NCI-H774 (cell line): ENCODE results near the gene ZFAND3.

Experiments used
- DNase-seq: peaks from one replicate; lab custom pipeline; 2025; lab: John Stamatoyannopoulos, UW

Gene ZFAND3

GRCh38 chr6:37827603-37828265 is 8.2 kb downstream of the ZFAND3 start:
- no peak for DNase-seq

- DNase-seq, result no peak
Measured at GRCh38 chr6:37830225-37830624, 10.7 kb downstream of the ZFAND3 start.

- no peak for DNase-seq
Measured at GRCh38 chr6:37831457-37831856, 11.9 kb downstream of the ZFAND3 start.

- DNase-seq, result no peak
Measured at GRCh38 chr6:37835923-37836322, 16.4 kb downstream of the ZFAND3 start.

- DNase-seq, result no peak
Measured at GRCh38 chr6:37838219-37838921, 18.8 kb downstream of the ZFAND3 start.

- DNase-seq, result no peak
Measured at GRCh38 chr6:37840143-37840939, 20.8 kb downstream of the ZFAND3 start.

GRCh38 chr6:37840940-37841300 is 21.4 kb downstream of the ZFAND3 start:
- no peak for DNase-seq

GRCh38 chr6:37845026-37845911 is 25.7 kb downstream of the ZFAND3 start:
- DNase-seq, result no peak

- no peak for DNase-seq
Measured at GRCh38 chr6:37845930-37846329, 26.4 kb downstream of the ZFAND3 start.

GRCh38 chr6:37847704-37848103 is 28.2 kb downstream of the ZFAND3 start:
- no peak for DNase-seq

- DNase-seq, result no peak
Measured at GRCh38 chr6:37848371-37848770, 28.8 kb downstream of the ZFAND3 start.

- DNase-seq, result no peak
Measured at GRCh38 chr6:37850260-37850659, 30.7 kb downstream of the ZFAND3 start.

- no peak for DNase-seq
Measured at GRCh38 chr6:37850728-37851285, 31.3 kb downstream of the ZFAND3 start.

- no peak for DNase-seq
Measured at GRCh38 chr6:37851997-37852524, 32.5 kb downstream of the ZFAND3 start.

- no peak for DNase-seq
Measured at GRCh38 chr6:37856285-37856684, 36.8 kb downstream of the ZFAND3 start.

- DNase-seq, result no peak
Measured at GRCh38 chr6:37858363-37858762, 38.8 kb downstream of the ZFAND3 start.

- DNase-seq, result no peak
Measured at GRCh38 chr6:37860226-37860839, 40.8 kb downstream of the ZFAND3 start.

GRCh38 chr6:37861452-37861851 is 41.9 kb downstream of the ZFAND3 start:
- no peak for DNase-seq

GRCh38 chr6:37862430-37862829 is 42.9 kb downstream of the ZFAND3 start:
- DNase-seq, result no peak

GRCh38 chr6:37862992-37863391 is 43.5 kb downstream of the ZFAND3 start:
- DNase-seq, result no peak

GRCh38 chr6:37864250-37864649 is 44.7 kb downstream of the ZFAND3 start:
- DNase-seq, result no peak
